H1 (cell line): ENCODE measurements around the gene HIGD2A. TPM values are rescaled to one million over a fixed set of nuclear protein-coding genes. Genes with fewer than 3 reads are reported as not detected.

ENCODE experiments used
- ASH2L ChIP-seq: fragments of 200-600, 300-600 bp; sonication (generic); IDR thresholded peaks from one replicate; pipeline ENCODE4 v1.7.1; 2017; ENCODE audit warnings: low read length
- CHD2 ChIP-seq: IDR thresholded peaks from 2 replicates; pipeline ENCODE4 v1.6.1; 2012; ENCODE audit warnings: low read length, improper control_type of control experiment
- HDAC6 ChIP-seq: IDR thresholded peaks from one replicate; pipeline ENCODE4 v1.7.1; 2012; ENCODE audit warnings: low read depth, mild to moderate bottlenecking, inconsistent platforms, low read length, moderate library complexity
- POLR2A ChIP-seq, 2 experiments: IDR thresholded peaks; 1 replicate in 1 of 2; 2 replicates in 1 of 2; pipeline ENCODE4 v1.6.1; 2011; ENCODE audit warnings: low read depth in 2 of 2, low read length in 2 of 2, mild to moderate bottlenecking in 2 of 2; ENCODE audit errors: control extremely low read depth in 1 of 2
- RXRA ChIP-seq: IDR thresholded peaks from 2 replicates; pipeline ENCODE4 v1.6.1; 2011; ENCODE audit warnings: low read depth, mild to moderate bottlenecking, low read length, moderate library complexity; ENCODE audit not compliant: insufficient read depth
- SP2 ChIP-seq: IDR thresholded peaks from 2 replicates; pipeline ENCODE4 v1.6.1; 2012; ENCODE audit warnings: mild to moderate bottlenecking, low read length, inconsistent platforms
- SP4 ChIP-seq: IDR thresholded peaks from 2 replicates; pipeline ENCODE4 v1.6.1; 2012; ENCODE audit warnings: low read length, inconsistent platforms
- SRF ChIP-seq: IDR thresholded peaks from 2 replicates; pipeline ENCODE4 v1.6.1; 2011; ENCODE audit warnings: mild to moderate bottlenecking, low read depth, low read length, moderate library complexity
- SUZ12 ChIP-seq: fragments of 200-600 bp; sonication (generic); IDR thresholded peaks from 2 replicates; pipeline ENCODE4 v1.6.1; 2012; ENCODE audit warnings: mild to moderate bottlenecking, inconsistent platforms, low read length, moderate library complexity, mixed read lengths
- polyA plus RNA-seq, 7 experiments: library from polyadenylated mRNA; depleted of rRNA in 3 of 7; stranded (reverse) in 5 of 7; unstranded in 2 of 7; fragments of >200 nt in 5 of 7; fragments of 200-250 nt in 2 of 7; gene quantifications; 1 replicate in 5 of 7; 2 replicates in 1 of 7; 4 replicates in 1 of 7; pipeline versions ENCODE4 v1.2.1 to v1.2.3, GENCODE V29; 2011 to 2013; ENCODE audit warnings: missing spikeins in 2 of 7, mixed read lengths in 2 of 7
- total RNA-seq: library from RNA; stranded (reverse); fragmentation: NEBNext Ultra II Directional; extraction: Animal tissue kit (Norgen Biotek cat#: 25700); gene quantifications from 2 replicates; pipeline ENCODE4 v1.2.1, GENCODE V29; 2021
- TF ChIP-seq, protein P1 (sequence below): fragments of 300-600 bp; sonication (generic); IDR thresholded peaks from 2 replicates; pipeline ENCODE4 v1.7.1; 2012; ENCODE audit warnings: low read length, moderate library complexity, mild to moderate bottlenecking, inconsistent platforms; ENCODE audit not compliant: insufficient replicate concordance
- TF ChIP-seq, protein P2 (sequence below), 3 experiments: IDR thresholded peaks; 1 replicate in 2 of 3; 2 replicates in 1 of 3; pipeline versions ENCODE4 v1.5.1 to v1.6.1; 2011; ENCODE audit warnings: low read length in 3 of 3, mild to moderate bottlenecking in 3 of 3, inconsistent platforms in 2 of 3, low read depth in 1 of 3, moderate library complexity in 1 of 3; ENCODE audit not compliant: insufficient read depth in 1 of 3; ENCODE audit errors: control extremely low read depth in 1 of 3

Gene HIGD2A
- total and polyA plus RNA-seq, 2 of the 8 experiments (the other 6 are each of a cell fraction or from before 2014, with no cell fraction given), result 95.5 to 264 TPM

DNA sequence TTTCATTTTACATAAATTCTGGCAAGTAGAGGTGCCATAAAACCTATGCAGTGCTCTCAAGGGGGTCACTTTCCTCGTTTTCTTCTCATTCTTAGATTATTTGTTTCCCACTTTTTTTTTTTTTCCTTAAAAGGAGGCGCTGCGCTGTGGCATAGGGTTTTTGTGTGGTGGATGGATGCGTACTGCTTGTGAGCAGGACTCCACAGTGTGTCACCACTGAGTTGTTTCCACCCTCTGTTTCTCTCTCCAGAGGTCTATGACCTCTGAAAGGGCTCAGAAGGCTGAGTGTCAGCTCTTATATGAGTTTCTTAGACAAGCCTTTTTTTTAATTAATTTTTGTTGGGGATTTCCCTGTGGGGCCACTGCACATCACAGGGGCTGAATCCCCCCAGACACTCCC, 41.4 kb downstream of the HIGD2A start (continued):
- TF ChIP-seq, protein P1, sequence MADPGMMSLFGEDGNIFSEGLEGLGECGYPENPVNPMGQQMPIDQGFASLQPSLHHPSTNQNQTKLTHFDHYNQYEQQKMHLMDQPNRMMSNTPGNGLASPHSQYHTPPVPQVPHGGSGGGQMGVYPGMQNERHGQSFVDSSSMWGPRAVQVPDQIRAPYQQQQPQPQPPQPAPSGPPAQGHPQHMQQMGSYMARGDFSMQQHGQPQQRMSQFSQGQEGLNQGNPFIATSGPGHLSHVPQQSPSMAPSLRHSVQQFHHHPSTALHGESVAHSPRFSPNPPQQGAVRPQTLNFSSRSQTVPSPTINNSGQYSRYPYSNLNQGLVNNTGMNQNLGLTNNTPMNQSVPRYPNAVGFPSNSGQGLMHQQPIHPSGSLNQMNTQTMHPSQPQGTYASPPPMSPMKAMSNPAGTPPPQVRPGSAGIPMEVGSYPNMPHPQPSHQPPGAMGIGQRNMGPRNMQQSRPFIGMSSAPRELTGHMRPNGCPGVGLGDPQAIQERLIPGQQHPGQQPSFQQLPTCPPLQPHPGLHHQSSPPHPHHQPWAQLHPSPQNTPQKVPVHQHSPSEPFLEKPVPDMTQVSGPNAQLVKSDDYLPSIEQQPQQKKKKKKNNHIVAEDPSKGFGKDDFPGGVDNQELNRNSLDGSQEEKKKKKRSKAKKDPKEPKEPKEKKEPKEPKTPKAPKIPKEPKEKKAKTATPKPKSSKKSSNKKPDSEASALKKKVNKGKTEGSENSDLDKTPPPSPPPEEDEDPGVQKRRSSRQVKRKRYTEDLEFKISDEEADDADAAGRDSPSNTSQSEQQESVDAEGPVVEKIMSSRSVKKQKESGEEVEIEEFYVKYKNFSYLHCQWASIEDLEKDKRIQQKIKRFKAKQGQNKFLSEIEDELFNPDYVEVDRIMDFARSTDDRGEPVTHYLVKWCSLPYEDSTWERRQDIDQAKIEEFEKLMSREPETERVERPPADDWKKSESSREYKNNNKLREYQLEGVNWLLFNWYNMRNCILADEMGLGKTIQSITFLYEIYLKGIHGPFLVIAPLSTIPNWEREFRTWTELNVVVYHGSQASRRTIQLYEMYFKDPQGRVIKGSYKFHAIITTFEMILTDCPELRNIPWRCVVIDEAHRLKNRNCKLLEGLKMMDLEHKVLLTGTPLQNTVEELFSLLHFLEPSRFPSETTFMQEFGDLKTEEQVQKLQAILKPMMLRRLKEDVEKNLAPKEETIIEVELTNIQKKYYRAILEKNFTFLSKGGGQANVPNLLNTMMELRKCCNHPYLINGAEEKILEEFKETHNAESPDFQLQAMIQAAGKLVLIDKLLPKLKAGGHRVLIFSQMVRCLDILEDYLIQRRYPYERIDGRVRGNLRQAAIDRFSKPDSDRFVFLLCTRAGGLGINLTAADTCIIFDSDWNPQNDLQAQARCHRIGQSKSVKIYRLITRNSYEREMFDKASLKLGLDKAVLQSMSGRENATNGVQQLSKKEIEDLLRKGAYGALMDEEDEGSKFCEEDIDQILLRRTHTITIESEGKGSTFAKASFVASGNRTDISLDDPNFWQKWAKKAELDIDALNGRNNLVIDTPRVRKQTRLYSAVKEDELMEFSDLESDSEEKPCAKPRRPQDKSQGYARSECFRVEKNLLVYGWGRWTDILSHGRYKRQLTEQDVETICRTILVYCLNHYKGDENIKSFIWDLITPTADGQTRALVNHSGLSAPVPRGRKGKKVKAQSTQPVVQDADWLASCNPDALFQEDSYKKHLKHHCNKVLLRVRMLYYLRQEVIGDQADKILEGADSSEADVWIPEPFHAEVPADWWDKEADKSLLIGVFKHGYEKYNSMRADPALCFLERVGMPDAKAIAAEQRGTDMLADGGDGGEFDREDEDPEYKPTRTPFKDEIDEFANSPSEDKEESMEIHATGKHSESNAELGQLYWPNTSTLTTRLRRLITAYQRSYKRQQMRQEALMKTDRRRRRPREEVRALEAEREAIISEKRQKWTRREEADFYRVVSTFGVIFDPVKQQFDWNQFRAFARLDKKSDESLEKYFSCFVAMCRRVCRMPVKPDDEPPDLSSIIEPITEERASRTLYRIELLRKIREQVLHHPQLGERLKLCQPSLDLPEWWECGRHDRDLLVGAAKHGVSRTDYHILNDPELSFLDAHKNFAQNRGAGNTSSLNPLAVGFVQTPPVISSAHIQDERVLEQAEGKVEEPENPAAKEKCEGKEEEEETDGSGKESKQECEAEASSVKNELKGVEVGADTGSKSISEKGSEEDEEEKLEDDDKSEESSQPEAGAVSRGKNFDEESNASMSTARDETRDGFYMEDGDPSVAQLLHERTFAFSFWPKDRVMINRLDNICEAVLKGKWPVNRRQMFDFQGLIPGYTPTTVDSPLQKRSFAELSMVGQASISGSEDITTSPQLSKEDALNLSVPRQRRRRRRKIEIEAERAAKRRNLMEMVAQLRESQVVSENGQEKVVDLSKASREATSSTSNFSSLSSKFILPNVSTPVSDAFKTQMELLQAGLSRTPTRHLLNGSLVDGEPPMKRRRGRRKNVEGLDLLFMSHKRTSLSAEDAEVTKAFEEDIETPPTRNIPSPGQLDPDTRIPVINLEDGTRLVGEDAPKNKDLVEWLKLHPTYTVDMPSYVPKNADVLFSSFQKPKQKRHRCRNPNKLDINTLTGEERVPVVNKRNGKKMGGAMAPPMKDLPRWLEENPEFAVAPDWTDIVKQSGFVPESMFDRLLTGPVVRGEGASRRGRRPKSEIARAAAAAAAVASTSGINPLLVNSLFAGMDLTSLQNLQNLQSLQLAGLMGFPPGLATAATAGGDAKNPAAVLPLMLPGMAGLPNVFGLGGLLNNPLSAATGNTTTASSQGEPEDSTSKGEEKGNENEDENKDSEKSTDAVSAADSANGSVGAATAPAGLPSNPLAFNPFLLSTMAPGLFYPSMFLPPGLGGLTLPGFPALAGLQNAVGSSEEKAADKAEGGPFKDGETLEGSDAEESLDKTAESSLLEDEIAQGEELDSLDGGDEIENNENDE, result no peak
- TF ChIP-seq HDAC6, result no peak
- TF ChIP-seq RXRA, result no peak
- TF ChIP-seq SP4, result no peak
- TF ChIP-seq SRF, result no peak
- TF ChIP-seq SP2, result no peak
- TF ChIP-seq CHD2, result no peak
- TF ChIP-seq, protein P2, sequence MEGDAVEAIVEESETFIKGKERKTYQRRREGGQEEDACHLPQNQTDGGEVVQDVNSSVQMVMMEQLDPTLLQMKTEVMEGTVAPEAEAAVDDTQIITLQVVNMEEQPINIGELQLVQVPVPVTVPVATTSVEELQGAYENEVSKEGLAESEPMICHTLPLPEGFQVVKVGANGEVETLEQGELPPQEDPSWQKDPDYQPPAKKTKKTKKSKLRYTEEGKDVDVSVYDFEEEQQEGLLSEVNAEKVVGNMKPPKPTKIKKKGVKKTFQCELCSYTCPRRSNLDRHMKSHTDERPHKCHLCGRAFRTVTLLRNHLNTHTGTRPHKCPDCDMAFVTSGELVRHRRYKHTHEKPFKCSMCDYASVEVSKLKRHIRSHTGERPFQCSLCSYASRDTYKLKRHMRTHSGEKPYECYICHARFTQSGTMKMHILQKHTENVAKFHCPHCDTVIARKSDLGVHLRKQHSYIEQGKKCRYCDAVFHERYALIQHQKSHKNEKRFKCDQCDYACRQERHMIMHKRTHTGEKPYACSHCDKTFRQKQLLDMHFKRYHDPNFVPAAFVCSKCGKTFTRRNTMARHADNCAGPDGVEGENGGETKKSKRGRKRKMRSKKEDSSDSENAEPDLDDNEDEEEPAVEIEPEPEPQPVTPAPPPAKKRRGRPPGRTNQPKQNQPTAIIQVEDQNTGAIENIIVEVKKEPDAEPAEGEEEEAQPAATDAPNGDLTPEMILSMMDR (IDR thresholded peaks at IDR 0.05; ENCODE audit: control extremely low read depth in 1 of 3, insufficient read depth in 1 of 3, low read depth in 1 of 3, low read length in 3 of 3), result no peak
- no peak for TF ChIP-seq POLR2A (IDR thresholded peaks at IDR 0.05; ENCODE audit: control extremely low read depth in 1 of 2, low read depth in 2 of 2, low read length in 2 of 2)
- TF ChIP-seq ASH2L, result no peak
- no peak for TF ChIP-seq SUZ12
